ENCODE measurements around the gene CD300LD.
A peak's percentile ranks its signal among the peaks of the same experiment; 100 is the strongest.

The CD300LD gene

GRCh38 chr17:74543406-74543805, 48.7 kb downstream of the CD300LD start:
- no peak for DNase-seq

GRCh38 chr17:74542727-74543383, 49.2 kb downstream of the CD300LD start:
- no peak for DNase-seq

- no peak for DNase-seq
Observed at GRCh38 chr17:74542166-74542565, 49.9 kb downstream of the CD300LD start.

- DNase-seq: no peak
Observed at GRCh38 chr17:74541176-74542111, 50.6 kb downstream of the CD300LD start.

- no peak for DNase-seq
Observed at GRCh38 chr17:74539281-74539820, 52.7 kb downstream of the CD300LD start.

- no peak for DNase-seq
Observed at GRCh38 chr17:74536890-74537289, 55.2 kb downstream of the CD300LD start.

- peak; percentile 100 for DNase-seq
Observed at GRCh38 chr17:74532115-74532514, 60.0 kb downstream of the CD300LD start.

GRCh38 chr17:74531231-74531761, 60.8 kb downstream of the CD300LD start, which contains the start of gene CD300LB:
Gene CD300LB, minus strand, starts transcription at chr17:74531475. Its CDS starts 125 bp downstream, at chr17:74531350.
- DNase-seq: peak; percentile 81

- no peak for DNase-seq
Observed at GRCh38 chr17:74530831-74531150, 61.3 kb downstream of the CD300LD start.

All from MV-4-11 (cell line).